Measurements from ENCODE around the gene GSG1L2. TPM values are rescaled to one million over a fixed set of nuclear protein-coding genes. Genes with fewer than 3 reads are reported as not detected.

GSG1L2 gene
- total RNA-seq: not detected

DNA sequence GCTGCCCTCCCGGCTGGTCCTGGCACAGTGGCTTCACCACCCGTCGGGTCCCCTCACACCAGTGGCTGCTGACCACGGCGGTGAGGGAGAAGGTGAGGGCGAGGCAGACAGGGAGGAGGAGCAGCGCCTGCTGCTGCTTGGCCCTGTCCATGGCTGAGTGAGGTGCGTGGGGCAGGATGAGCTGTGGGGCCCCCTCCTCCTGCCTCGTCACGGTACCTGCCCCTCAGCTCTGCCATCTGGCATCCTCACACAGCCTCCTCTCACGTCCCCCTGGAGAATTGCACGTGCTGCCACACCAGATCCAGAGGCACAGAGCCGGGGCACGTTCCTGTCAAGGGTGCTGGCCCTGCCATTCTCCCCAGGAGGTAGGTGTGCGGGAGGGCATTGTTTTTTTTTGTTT is at the start of gene GSG1L2:
GSG1L2 (minus strand) TSS at position 159 of the 400 bp plus-strand sequence; CDS start at position 151, 8 bp downstream.
- 64% methylated on average over 15 of the region's 15 CpGs for WGBS
- H3K27me3 ChIP-seq (replicated peaks; ENCODE audit: insufficient read depth): no peaks in the 10 kb centered on the region
- DNase-seq (ENCODE audit: low spot score): no peak
- no peak within 1 kb of the TSS for H3K27ac ChIP-seq
- no peaks in the 10 kb centered on the region for H3K36me3 ChIP-seq
- H3K9me3 ChIP-seq: no peaks in the 10 kb centered on the region
- intact Hi-C loops (cut with DNase I): no loop called here
- no peak within 1 kb of the TSS for H3K4me3 ChIP-seq
- TF ChIP-seq POLR2A (IDR thresholded peaks at IDR 0.05) (no peak), POLR2AphosphoS5 (IDR thresholded peaks at IDR 0.05) (no peak)
- TF ChIP-seq, protein P1, sequence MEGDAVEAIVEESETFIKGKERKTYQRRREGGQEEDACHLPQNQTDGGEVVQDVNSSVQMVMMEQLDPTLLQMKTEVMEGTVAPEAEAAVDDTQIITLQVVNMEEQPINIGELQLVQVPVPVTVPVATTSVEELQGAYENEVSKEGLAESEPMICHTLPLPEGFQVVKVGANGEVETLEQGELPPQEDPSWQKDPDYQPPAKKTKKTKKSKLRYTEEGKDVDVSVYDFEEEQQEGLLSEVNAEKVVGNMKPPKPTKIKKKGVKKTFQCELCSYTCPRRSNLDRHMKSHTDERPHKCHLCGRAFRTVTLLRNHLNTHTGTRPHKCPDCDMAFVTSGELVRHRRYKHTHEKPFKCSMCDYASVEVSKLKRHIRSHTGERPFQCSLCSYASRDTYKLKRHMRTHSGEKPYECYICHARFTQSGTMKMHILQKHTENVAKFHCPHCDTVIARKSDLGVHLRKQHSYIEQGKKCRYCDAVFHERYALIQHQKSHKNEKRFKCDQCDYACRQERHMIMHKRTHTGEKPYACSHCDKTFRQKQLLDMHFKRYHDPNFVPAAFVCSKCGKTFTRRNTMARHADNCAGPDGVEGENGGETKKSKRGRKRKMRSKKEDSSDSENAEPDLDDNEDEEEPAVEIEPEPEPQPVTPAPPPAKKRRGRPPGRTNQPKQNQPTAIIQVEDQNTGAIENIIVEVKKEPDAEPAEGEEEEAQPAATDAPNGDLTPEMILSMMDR (IDR thresholded peaks at IDR 0.05): no peak
- no peaks in the 10 kb centered on the region for H3K4me1 ChIP-seq (replicated peaks)

DNA sequence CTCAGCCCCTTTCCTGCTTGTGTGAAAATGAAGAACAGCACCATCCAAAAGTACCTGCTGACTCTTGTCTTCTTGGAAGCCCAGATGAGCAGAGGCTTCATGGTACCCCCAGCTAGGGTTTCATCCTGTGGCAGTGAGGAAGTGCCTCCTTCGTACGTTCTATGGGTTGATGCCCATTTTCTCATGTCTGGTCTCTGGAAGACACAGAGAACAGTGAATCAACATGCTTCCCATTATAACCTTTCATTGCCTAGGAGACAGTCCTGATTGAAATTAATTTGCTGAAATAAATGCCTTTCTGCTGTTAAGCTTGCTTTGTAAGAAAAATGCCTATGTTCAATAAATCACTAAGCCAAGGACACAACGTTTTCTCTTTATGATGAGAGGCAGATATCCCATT is 46.7 kb upstream of the GSG1L2 start:
- Histone ChIP-seq H3K27ac (no peak overlapping the region), H3K9me3 (no peaks in the 10 kb centered on the region), H3K4me1 (replicated peaks) (no peaks in the 10 kb centered on the region), H3K36me3 (no peaks in the 10 kb centered on the region), H3K27me3 (replicated peaks; ENCODE audit: insufficient read depth) (no peaks in the 10 kb centered on the region), H3K4me3 (no peak overlapping the region)
- TF ChIP-seq, protein P1 (IDR thresholded peaks at IDR 0.05): no peak
- TF ChIP-seq POLR2A (IDR thresholded peaks at IDR 0.05): no peak
- no peak for TF ChIP-seq POLR2AphosphoS5 (IDR thresholded peaks at IDR 0.05)
- WGBS: 53% methylated on average over 3 of the region's 3 CpGs
- intact Hi-C loops (cut with DNase I): no loop called here
- DNase-seq (ENCODE audit: low spot score): no peak

DNA sequence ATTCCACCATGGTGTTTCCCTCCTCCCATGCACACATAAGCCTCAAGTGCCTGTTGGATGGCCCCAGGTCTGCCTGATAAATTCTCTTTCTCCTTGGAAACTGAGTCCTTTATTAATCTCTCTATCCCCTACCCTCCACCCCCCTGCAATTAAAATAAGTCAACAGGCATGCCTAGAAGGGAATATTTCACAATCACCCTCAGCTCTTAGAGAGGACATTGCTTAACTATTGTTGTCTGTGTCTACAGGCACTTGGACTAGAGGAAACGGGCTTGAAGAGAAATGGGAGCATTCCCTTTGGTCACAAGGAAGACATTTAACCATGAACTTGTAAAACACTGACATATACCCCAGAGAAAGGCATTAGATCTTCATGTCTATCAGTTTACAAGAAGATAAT is 43.7 kb upstream of the GSG1L2 start:
- intact Hi-C loops (cut with DNase I): no loop called here
- 50% methylated on average over 1 of the region's 1 CpG for WGBS
- no peaks in the 10 kb centered on the region for H3K4me1 ChIP-seq (replicated peaks)
- TF ChIP-seq POLR2A (IDR thresholded peaks at IDR 0.05): no peak
- TF ChIP-seq POLR2AphosphoS5 (IDR thresholded peaks at IDR 0.05): no peak
- TF ChIP-seq, protein P1 (IDR thresholded peaks at IDR 0.05): no peak
- no peak overlapping the region for H3K4me3 ChIP-seq
- no peaks in the 10 kb centered on the region for H3K9me3 ChIP-seq
- DNase-seq (ENCODE audit: low spot score): no peak
- no peaks in the 10 kb centered on the region for H3K36me3 ChIP-seq
- H3K27me3 ChIP-seq (replicated peaks; ENCODE audit: insufficient read depth): no peaks in the 10 kb centered on the region
- no peak overlapping the region for H3K27ac ChIP-seq

DNA sequence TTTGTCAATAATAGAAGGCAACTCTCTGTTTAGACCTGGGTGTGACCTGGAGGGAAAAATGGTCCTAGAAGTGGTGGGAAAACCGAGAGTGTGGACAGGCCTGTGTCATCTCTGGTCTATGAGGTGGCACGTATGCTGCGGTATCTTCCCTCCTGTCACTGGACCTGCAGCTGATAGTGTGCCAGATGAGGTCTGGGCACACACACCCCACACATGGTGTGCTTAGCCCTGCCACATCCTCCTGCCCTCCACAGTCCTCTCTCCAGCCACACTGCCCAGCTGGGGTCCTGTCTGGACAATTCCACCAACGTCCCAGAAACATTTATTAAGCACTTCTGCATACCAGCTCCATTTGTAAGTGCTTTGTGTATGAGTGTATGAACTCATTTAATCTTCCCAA is 41.1 kb upstream of the GSG1L2 start:
- intact Hi-C loops (cut with DNase I): no loop called here
- Histone ChIP-seq H3K27ac (no peak overlapping the region), H3K36me3 (no peaks in the 10 kb centered on the region), H3K27me3 (replicated peaks; ENCODE audit: insufficient read depth) (no peaks in the 10 kb centered on the region), H3K4me1 (replicated peaks) (no peaks in the 10 kb centered on the region), H3K4me3 (no peak overlapping the region), H3K9me3 (no peaks in the 10 kb centered on the region)
- WGBS: 79% methylated on average over 4 of the region's 4 CpGs
- no peak for DNase-seq (ENCODE audit: low spot score)
- TF ChIP-seq POLR2A (IDR thresholded peaks at IDR 0.05) (no peak), POLR2AphosphoS5 (IDR thresholded peaks at IDR 0.05) (no peak)
- TF ChIP-seq, protein P1 (IDR thresholded peaks at IDR 0.05): no peak

DNA sequence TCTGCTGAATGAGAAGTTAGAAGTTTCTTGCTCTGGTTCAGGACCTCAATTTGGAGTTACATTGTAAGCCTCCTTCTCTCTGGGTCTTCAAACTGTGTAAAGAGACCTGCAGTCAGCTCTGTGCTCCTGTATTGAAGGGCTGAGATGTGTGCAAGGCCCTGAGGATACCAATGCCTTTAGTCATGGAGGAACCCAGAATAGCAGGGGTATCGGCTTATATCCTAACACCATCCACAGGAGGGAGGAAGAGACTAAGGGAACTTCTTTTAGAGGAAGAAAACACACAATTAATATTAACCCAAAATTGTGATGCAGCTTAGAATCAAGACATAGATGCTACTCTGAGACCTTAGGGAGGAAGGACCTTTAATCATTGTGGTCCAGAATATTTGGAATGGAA is 40.3 kb upstream of the GSG1L2 start:
- Histone ChIP-seq H3K36me3 (no peaks in the 10 kb centered on the region), H3K27ac (no peak overlapping the region), H3K4me1 (replicated peaks) (no peaks in the 10 kb centered on the region), H3K27me3 (replicated peaks; ENCODE audit: insufficient read depth) (no peaks in the 10 kb centered on the region), H3K4me3 (no peak overlapping the region), H3K9me3 (no peaks in the 10 kb centered on the region)
- TF ChIP-seq POLR2A (IDR thresholded peaks at IDR 0.05) (no peak), POLR2AphosphoS5 (IDR thresholded peaks at IDR 0.05) (no peak)
- TF ChIP-seq, protein P1 (IDR thresholded peaks at IDR 0.05): no peak
- intact Hi-C loops (cut with DNase I): no loop called here
- 95% methylated on average over 1 of the region's 1 CpG for WGBS
- DNase-seq (ENCODE audit: low spot score): no peak
